AG08395 (cell line): ENCODE results near the gene PYDC1.
"Not testable (repeated sequence)": the region's sequence is repeated elsewhere in the genome, so short reads cannot be mapped to it uniquely, and the experiment has no call there.

Experiments used
- DNase-seq: peaks from one replicate; pipeline ENCODE4 v3.0.0; 2012; ENCODE audit warnings: mixed read lengths, low spot score

The PYDC1 gene

GRCh38 chr16:31221357-31222160 lies 4.6 kb upstream of the PYDC1 start:
- DNase-seq: no peak

GRCh38 chr16:31219154-31219741 lies 2.3 kb upstream of the PYDC1 start:
- DNase-seq: no peak

- no peak for DNase-seq
Observed at GRCh38 chr16:31217136-31217530, 198 bp upstream of the PYDC1 start.

GRCh38 chr16:31215287-31216162 lies 1.4 kb downstream of the PYDC1 start:
- peak; percentile 83 for DNase-seq

- DNase-seq: no peak
Observed at GRCh38 chr16:31214708-31215286, 2.1 kb downstream of the PYDC1 start.

GRCh38 chr16:31213877-31214707 lies 2.8 kb downstream of the PYDC1 start, which contains the start of gene TRIM72:
TSS of gene TRIM72 (plus strand) at chr16:31214119. CDS start at chr16:31214739, 620 bp downstream.
- DNase-seq: no peak

GRCh38 chr16:31213342-31213741 lies 3.6 kb downstream of the PYDC1 start:
- no peak for DNase-seq

- DNase-seq: no peak
Observed at GRCh38 chr16:31206776-31207175, 10.2 kb downstream of the PYDC1 start.

- no peak for DNase-seq
Observed at GRCh38 chr16:31204871-31205666, 11.9 kb downstream of the PYDC1 start.

- DNase-seq: peak; percentile 78
Observed at GRCh38 chr16:31202414-31203375, 14.2 kb downstream of the PYDC1 start, which contains the start of gene PYCARD. TSS of gene PYCARD (minus strand) at chr16:31202760. CDS start at chr16:31202690, 70 bp downstream.

GRCh38 chr16:31201582-31202413 lies 15.1 kb downstream of the PYDC1 start:
- peak; percentile 40 for DNase-seq

GRCh38 chr16:31200821-31201568 lies 15.9 kb downstream of the PYDC1 start:
- DNase-seq: peak; percentile 38

GRCh38 chr16:31200111-31200510 lies 16.8 kb downstream of the PYDC1 start:
- DNase-seq: not testable (repeated sequence)

- DNase-seq: no peak
Observed at GRCh38 chr16:31199430-31200041, 17.4 kb downstream of the PYDC1 start.

- no peak for DNase-seq
Observed at GRCh38 chr16:31198207-31198882, 18.6 kb downstream of the PYDC1 start.

GRCh38 chr16:31196324-31197088 lies 20.4 kb downstream of the PYDC1 start:
- no peak for DNase-seq
